Measurements from ENCODE around the gene PRRC2B.

GRCh38 chr9:131525643-131526565 is 132.0 kb downstream of the PRRC2B start:
- TF ChIP-seq CTCF (IDR thresholded peaks at IDR 0.05) = no peak
- no peak for TF ChIP-seq POLR2A (IDR thresholded peaks at IDR 0.05)
